Measurements from ENCODE around the gene COLGALT1.
"Not testable (repeated sequence)": the region's sequence is repeated elsewhere in the genome, so short reads cannot be mapped to it uniquely, and the experiment has no call there.

Gene COLGALT1

GRCh38 chr19:17515408-17516149, 39.9 kb upstream of the COLGALT1 start:
- no peak for DNase-seq (ENCODE audit: low read depth)
- no peak for TF ChIP-seq POLR2A (IDR thresholded peaks at IDR 0.05; ENCODE audit: extremely low read depth, insufficient read length)
- TF ChIP-seq MYC (IDR thresholded peaks at IDR 0.05; ENCODE audit: low read depth, low read length): no peak
- TF ChIP-seq, protein P1, sequence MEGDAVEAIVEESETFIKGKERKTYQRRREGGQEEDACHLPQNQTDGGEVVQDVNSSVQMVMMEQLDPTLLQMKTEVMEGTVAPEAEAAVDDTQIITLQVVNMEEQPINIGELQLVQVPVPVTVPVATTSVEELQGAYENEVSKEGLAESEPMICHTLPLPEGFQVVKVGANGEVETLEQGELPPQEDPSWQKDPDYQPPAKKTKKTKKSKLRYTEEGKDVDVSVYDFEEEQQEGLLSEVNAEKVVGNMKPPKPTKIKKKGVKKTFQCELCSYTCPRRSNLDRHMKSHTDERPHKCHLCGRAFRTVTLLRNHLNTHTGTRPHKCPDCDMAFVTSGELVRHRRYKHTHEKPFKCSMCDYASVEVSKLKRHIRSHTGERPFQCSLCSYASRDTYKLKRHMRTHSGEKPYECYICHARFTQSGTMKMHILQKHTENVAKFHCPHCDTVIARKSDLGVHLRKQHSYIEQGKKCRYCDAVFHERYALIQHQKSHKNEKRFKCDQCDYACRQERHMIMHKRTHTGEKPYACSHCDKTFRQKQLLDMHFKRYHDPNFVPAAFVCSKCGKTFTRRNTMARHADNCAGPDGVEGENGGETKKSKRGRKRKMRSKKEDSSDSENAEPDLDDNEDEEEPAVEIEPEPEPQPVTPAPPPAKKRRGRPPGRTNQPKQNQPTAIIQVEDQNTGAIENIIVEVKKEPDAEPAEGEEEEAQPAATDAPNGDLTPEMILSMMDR (IDR thresholded peaks at IDR 0.05; ENCODE audit: low read depth, low read length): no peak
- TF ChIP-seq, protein P2, sequence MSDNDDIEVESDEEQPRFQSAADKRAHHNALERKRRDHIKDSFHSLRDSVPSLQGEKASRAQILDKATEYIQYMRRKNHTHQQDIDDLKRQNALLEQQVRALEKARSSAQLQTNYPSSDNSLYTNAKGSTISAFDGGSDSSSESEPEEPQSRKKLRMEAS (IDR thresholded peaks at IDR 0.05; ENCODE audit: low read depth, low read length): no peak
- no peak overlapping the region for H3K4me3 ChIP-seq (ENCODE audit: low read depth, low read length)

DNA sequence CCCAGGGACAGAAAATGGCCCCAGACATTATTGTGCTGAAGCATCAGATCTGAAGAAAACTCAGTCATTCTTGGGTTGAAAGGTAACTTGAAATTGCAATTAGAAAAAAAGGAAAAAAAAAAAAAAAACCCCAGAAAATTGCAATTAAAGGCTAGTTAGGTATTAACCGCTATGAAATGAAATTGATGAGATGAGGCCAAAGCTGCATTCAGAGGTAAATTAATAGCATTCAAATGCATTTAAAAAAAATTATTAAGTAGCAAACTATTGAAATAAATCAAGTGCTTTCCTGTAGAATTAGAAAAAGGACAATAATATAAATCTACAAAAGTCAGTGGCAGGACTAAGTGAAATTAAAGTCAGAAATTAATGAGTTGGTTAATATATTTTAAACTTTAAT, 37.6 kb upstream of the COLGALT1 start:
- H3K4me3 ChIP-seq (ENCODE audit: low read depth, low read length): no peak overlapping the region
- DNase-seq (ENCODE audit: low read depth): no peak
- TF ChIP-seq POLR2A (IDR thresholded peaks at IDR 0.05; ENCODE audit: extremely low read depth, insufficient read length): no peak
- TF ChIP-seq, protein P2 (IDR thresholded peaks at IDR 0.05; ENCODE audit: low read depth, low read length): no peak
- no peak for TF ChIP-seq MYC (IDR thresholded peaks at IDR 0.05; ENCODE audit: low read depth, low read length)

DNA sequence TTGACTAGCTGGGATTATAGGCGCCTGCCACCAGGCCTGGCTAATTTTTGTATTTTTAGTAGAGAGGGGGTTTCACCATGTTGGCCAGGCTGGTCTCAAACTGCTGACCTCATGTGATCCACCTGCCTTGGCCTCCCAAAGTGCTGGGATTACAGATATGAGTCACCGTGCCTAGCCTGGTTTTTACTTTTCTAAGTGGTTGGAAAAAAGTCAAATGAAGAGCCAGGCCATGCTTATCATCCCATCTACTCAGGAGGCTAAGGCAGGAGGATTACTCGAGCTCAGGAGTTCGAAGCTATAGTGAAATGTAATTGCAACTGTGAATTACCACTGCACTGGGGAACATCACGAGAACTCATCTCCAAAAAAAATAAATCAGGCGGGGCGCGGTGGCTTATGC, 36.8 kb upstream of the COLGALT1 start:
- DNase-seq (ENCODE audit: low read depth); H3K4me3 ChIP-seq (ENCODE audit: low read depth, low read length): not testable (repeated sequence)

DNA sequence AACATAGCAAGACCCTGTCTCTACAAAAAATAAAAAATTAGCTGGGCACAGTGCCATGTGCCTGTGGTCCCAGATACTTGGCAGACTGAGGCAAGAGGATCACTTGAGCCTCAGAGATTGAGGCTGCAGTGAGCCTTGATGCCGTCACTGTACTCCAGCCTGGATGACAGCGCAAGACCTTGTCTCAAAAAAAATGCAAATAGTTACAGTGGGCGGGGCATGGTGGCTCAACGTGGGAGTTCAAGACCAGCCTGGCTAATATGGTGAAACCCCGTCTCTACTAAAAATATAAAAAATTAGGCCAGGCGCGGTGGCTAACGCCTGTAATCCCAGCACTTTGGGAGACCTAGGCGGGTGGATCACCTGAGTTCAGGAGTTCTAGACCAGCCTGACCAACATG, 35.5 kb upstream of the COLGALT1 start:
- DNase-seq (ENCODE audit: low read depth): no peak
- no peak overlapping the region for H3K4me3 ChIP-seq (ENCODE audit: low read depth, low read length)
- TF ChIP-seq, protein P2 (IDR thresholded peaks at IDR 0.05; ENCODE audit: low read depth, low read length): no peak
- TF ChIP-seq MYC (IDR thresholded peaks at IDR 0.05; ENCODE audit: low read depth, low read length) (no peak), POLR2A (IDR thresholded peaks at IDR 0.05; ENCODE audit: extremely low read depth, insufficient read length) (no peak)
- TF ChIP-seq, protein P1 (IDR thresholded peaks at IDR 0.05; ENCODE audit: low read depth, low read length): no peak

GRCh38 chr19:17520865-17521264, 34.6 kb upstream of the COLGALT1 start:
- no peak for DNase-seq (ENCODE audit: low read depth)
- TF ChIP-seq POLR2A (IDR thresholded peaks at IDR 0.05; ENCODE audit: extremely low read depth, insufficient read length) (no peak), MYC (IDR thresholded peaks at IDR 0.05; ENCODE audit: low read depth, low read length) (no peak)
- TF ChIP-seq, protein P1 (IDR thresholded peaks at IDR 0.05; ENCODE audit: low read depth, low read length): no peak
- TF ChIP-seq, protein P2 (IDR thresholded peaks at IDR 0.05; ENCODE audit: low read depth, low read length): no peak
- H3K4me3 ChIP-seq (ENCODE audit: low read depth, low read length): no peak overlapping the region

DNA sequence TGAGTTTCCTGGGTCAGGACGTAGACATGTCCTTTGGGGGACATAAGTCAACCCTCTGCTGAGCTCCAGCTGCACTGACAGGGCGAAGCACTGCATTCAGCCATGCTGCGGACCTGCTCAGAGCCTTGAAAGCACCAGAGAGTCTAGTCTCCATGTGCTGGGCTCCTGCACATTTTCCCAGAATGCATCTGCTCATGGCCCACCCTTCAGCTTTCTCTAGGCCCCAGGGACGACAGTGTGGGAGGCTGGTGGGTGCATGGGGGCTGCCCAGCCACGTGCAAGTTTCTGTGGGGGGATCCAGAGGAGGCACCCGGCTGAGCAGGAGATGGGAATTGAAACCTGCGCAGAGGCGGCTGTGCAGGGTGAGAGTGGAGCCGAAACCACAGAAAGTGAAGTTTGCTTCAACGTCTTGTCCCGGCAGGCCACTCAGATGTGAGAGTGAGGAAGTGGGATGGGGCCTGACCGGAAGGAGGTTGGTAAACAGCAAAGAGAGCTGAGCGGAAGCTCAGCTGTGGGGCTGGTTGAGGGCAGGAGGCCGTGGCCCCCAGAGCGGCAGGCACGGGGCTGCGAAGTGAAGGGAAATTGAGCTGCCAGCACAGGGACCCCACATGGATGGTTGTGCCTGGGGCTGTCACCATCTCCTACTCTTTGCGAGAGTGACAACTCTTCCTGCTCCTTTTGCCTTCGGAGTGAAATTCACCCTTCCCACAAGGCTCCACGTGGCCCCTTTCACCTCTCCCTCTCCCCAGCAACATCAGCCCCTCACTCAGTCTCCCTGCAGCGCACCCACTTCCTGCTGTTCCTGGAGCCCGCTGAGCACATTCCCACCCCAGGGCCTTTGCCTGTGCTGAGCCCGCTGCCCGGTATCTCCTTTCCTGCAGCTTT, 32.2 kb upstream of the COLGALT1 start:
- TF ChIP-seq, protein P2 (IDR thresholded peaks at IDR 0.05; ENCODE audit: low read depth, low read length): peak; percentile 93
- TF ChIP-seq, protein P1 (IDR thresholded peaks at IDR 0.05; ENCODE audit: low read depth, low read length): no peak
- peak; percentile 96 for TF ChIP-seq MYC (IDR thresholded peaks at IDR 0.05; ENCODE audit: low read depth, low read length)
- TF ChIP-seq POLR2A (IDR thresholded peaks at IDR 0.05; ENCODE audit: extremely low read depth, insufficient read length): peak; percentile 69
- peak; percentile 99 for DNase-seq (ENCODE audit: low read depth)
- H3K4me3 ChIP-seq (ENCODE audit: low read depth, low read length): no peak overlapping the region

Measured in NB4 (cell line).